SU-DHL-6 (cell line): ENCODE results near the gene MPV17L.
"Not testable (repeated sequence)": the region's sequence is repeated elsewhere in the genome, so short reads cannot be mapped to it uniquely, and the experiment has no call there.

Experiments
- H2AFZ ChIP-seq: fragments of 200-600 bp; sonication (generic); 2 replicates; pipeline ENCODE4 v1.6.1; 2014; ENCODE audit warnings: low read depth, mild to moderate bottlenecking, moderate library complexity, mixed read lengths, antibody characterized with exemption, low read length; ENCODE audit not compliant: severe bottlenecking
- H3F3A ChIP-seq: fragments of 200-600 bp; shearing (Covaris generic); 2 replicates; pipeline ENCODE4 v1.6.0; 2016; ENCODE audit warnings: antibody characterized with exemption, mild to moderate bottlenecking; ENCODE audit not compliant: insufficient read depth
- H3K27ac ChIP-seq: fragments of 200-600 bp; sonication (generic); 2 replicates; pipeline ENCODE4 v1.5.1; 2016; ENCODE audit warnings: low read depth, mild to moderate bottlenecking, low read length, moderate library complexity, mixed read lengths
- H3K27me3 ChIP-seq: fragments of 200-600 bp; sonication (generic), shearing (Covaris generic); 2 replicates; pipeline ENCODE4 v1.6.0; 2014; ENCODE audit warnings: mild to moderate bottlenecking, low read length
- H3K36me3 ChIP-seq: fragments of 200-600 bp; sonication (generic); 2 replicates; pipeline ENCODE4 v1.6.1; 2014; ENCODE audit warnings: mild to moderate bottlenecking, low read length, mixed read lengths
- H3K4me2 ChIP-seq: fragments of 300-600, 200-600 bp; shearing (Covaris generic), sonication (generic); 2 replicates; pipeline ENCODE4 v1.6.0; 2014; ENCODE audit warnings: low read length, low read depth, mild to moderate bottlenecking; ENCODE audit not compliant: poor library complexity, severe bottlenecking
- H3K4me3 ChIP-seq: fragments of 200-600 bp; sonication (generic); 2 replicates; pipeline ENCODE4 v1.5.1; 2014; ENCODE audit warnings: antibody characterized with exemption, low read length, mild to moderate bottlenecking, mixed read lengths; ENCODE audit not compliant: insufficient read depth, poor library complexity, severe bottlenecking
- H3K79me2 ChIP-seq: fragments of 200-600 bp; sonication (generic); 2 replicates; pipeline ENCODE4 v1.6.1; 2014; ENCODE audit warnings: mild to moderate bottlenecking, low read length, moderate library complexity; ENCODE audit not compliant: insufficient read depth
- H3K9ac ChIP-seq: fragments of 200-600 bp; sonication (generic); 2 replicates; pipeline ENCODE4 v1.7.0; 2014; ENCODE audit warnings: mild to moderate bottlenecking, low read length
- H3K9me2 ChIP-seq: fragments of 200-600 bp; sonication (generic); replicated peaks from 2 replicates; pipeline ENCODE4 v1.6.1; 2014; ENCODE audit warnings: low read length; ENCODE audit not compliant: insufficient read depth
- H3K9me3 ChIP-seq: fragments of 200-600 bp; sonication (generic); 2 replicates; pipeline ENCODE4 v1.6.1; 2014; ENCODE audit warnings: low read length, mixed read lengths; ENCODE audit not compliant: insufficient read depth
- H4K20me1 ChIP-seq: fragments of 200-600 bp; sonication (generic); 2 replicates; pipeline ENCODE4 v1.6.1; 2014; ENCODE audit warnings: low read depth, mild to moderate bottlenecking, antibody characterized with exemption, low read length, moderate library complexity, mixed read lengths
- EZH2phosphoT487 ChIP-seq: fragments of 200-600 bp; sonication (generic), shearing (Covaris generic); conservative IDR thresholded peaks from 2 replicates; pipeline ENCODE4 v1.6.1; 2018; ENCODE audit warnings: mild to moderate bottlenecking, antibody characterized with exemption, low read length, moderate library complexity, mixed read lengths
- TF ChIP-seq, protein P1 (sequence below): fragments of 200-600 bp; sonication (generic); IDR thresholded peaks from one replicate; pipeline ENCODE4 v1.5.1; 2017; ENCODE audit warnings: antibody characterized with exemption, mild to moderate bottlenecking, low read length, moderate library complexity; ENCODE audit not compliant: insufficient read depth, poor library complexity, severe bottlenecking

MPV17L gene

DNA sequence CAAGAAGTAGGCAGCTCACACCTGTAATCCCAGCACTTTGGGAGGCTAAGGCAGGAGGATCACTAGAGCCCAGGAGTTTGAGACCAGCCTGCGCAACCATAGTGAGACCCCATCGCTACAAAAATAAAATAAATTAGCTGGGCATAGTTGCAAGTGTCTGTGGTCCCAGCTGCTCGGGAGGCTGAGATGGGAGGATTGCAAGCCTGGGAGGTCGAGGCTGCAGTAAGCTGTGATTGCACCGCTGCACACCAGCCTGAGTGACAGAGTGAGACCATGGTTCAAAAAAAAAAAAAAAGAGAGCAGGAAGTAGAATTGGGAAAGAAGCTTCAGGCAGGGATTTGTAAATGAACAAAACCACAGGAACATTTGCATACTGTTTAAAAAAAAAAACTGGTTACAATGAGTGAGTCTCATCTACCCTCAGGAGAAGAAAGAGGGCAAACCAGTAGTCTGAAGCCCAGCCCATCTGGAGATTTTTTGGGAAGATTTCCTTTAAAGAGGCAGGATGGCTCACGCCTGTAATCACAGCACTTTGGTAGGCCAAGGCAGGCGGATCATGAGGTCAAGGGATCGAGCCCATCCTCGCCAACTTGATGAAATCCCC, 7.9 kb downstream of the MPV17L start:
- Histone ChIP-seq H4K20me1 (no peaks in the 10 kb centered on the region), H3K27ac (no peak overlapping the region), H3K4me3 (no peak overlapping the region), H3K4me2 (no peak overlapping the region), H3F3A (no peaks in the 10 kb centered on the region), H3K27me3 (no peaks in the 10 kb centered on the region), H3K9me3 (no peaks in the 10 kb centered on the region), H3K79me2 (no peaks in the 10 kb centered on the region), H3K9ac (no peak overlapping the region), H2AFZ (no peak overlapping the region), H3K9me2 (no peaks in the 10 kb centered on the region), H3K36me3 (no peaks in the 10 kb centered on the region)
- TF ChIP-seq, protein P1, sequence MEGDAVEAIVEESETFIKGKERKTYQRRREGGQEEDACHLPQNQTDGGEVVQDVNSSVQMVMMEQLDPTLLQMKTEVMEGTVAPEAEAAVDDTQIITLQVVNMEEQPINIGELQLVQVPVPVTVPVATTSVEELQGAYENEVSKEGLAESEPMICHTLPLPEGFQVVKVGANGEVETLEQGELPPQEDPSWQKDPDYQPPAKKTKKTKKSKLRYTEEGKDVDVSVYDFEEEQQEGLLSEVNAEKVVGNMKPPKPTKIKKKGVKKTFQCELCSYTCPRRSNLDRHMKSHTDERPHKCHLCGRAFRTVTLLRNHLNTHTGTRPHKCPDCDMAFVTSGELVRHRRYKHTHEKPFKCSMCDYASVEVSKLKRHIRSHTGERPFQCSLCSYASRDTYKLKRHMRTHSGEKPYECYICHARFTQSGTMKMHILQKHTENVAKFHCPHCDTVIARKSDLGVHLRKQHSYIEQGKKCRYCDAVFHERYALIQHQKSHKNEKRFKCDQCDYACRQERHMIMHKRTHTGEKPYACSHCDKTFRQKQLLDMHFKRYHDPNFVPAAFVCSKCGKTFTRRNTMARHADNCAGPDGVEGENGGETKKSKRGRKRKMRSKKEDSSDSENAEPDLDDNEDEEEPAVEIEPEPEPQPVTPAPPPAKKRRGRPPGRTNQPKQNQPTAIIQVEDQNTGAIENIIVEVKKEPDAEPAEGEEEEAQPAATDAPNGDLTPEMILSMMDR = no peak
- TF ChIP-seq EZH2phosphoT487 = no peak

DNA sequence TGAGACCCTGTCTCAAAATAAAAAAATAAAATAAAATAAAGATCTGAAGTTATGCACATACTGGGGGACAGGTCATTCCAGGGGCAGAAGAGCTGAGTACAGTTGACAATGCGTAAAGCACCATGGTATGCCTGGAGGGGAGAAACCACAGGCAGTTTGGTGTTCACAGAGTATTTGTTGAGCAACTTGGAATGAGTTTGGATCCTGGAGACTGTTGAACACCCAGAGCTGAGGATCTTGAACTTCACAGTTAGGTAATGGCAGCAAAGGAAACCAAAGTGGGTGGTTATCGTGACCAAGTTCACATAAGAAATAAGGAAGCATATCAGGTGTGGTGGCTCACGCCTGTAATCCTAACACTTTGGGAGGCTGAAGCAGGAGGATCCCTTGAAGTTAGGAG, 8.5 kb downstream of the MPV17L start:
- H3K9me2 ChIP-seq, H3K27me3 ChIP-seq, H4K20me1 ChIP-seq, H3K27ac ChIP-seq, H3K4me2 ChIP-seq, H3F3A ChIP-seq, H3K36me3 ChIP-seq, H3K9ac ChIP-seq, H3K4me3 ChIP-seq, H3K9me3 ChIP-seq, H2AFZ ChIP-seq, H3K79me2 ChIP-seq: not testable (repeated sequence)

DNA sequence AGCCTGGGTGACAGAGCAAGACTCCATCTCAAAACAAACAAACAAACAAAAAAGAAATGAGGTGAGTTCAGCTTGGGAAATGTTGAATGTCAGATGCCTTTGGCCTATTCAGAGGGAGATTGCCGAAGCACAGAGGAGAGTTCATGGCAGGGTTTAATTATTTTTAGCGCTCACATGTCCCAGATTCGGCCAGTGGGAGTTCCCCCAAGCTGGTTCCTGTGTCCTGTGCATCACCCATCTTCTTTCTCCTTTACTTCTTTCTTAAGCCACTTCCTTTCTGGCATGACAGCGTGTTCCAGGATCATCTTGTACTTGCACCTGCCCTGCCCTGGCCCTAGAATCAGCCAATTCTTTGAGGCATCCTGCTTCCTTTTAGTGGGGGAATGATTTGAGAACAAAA, 9.2 kb downstream of the MPV17L start:
- Histone ChIP-seq H3K9me3 (no peaks in the 10 kb centered on the region), H3K36me3 (no peaks in the 10 kb centered on the region), H3K4me3 (no peak overlapping the region), H3K9me2 (no peaks in the 10 kb centered on the region), H3K27ac (no peak overlapping the region), H3K9ac (no peak overlapping the region), H3F3A (no peaks in the 10 kb centered on the region), H4K20me1 (no peaks in the 10 kb centered on the region), H3K27me3 (no peaks in the 10 kb centered on the region), H3K79me2 (no peaks in the 10 kb centered on the region), H3K4me2 (no peak overlapping the region), H2AFZ (no peak overlapping the region)
- TF ChIP-seq, protein P1 = no peak
- TF ChIP-seq EZH2phosphoT487 = no peak

DNA sequence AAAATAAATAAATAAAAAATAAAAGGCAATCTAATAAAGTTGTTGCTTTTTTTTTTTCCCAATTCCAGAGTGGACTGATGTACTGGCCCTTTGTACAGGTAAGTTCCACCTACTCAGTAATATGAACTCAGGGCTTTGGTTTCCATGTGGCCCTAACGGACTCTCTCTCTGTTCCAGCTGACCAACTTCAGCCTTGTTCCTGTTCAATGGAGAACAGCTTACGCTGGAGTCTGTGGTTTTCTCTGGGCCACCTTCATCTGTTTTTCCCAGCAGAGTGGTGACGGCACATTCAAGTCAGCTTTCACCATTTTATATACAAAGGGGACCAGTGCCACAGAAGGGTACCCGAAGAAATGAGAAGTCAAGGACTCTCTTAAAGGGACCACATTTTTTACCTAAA, 12.2 kb downstream of the MPV17L start:
- not testable (repeated sequence) for H3K27me3 ChIP-seq, H3K9me2 ChIP-seq, H3K9ac ChIP-seq, H3K4me3 ChIP-seq, H3K4me2 ChIP-seq, H3K36me3 ChIP-seq, H3F3A ChIP-seq, H3K27ac ChIP-seq, H3K79me2 ChIP-seq, H3K9me3 ChIP-seq, H4K20me1 ChIP-seq, H2AFZ ChIP-seq

DNA sequence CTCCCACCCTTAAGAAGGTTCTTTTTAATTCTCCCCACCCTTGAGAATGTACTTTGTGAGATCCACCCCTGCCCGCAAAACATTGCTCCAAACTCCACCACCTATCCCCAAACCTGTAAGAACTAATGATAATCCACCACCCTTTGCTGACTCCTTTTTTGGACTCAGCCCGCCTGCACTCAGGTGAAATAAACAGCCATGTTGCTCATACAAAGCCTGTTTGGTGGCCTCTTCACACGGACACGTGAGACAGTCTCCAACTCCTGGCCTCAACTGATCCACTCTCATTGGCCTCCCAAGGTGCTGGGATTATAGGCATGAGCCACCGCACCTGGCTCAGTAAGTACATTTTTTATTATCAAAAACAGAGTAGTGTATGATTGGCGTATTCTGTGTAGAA, 13.9 kb downstream of the MPV17L start:
- not testable (repeated sequence) for H4K20me1 ChIP-seq, H3K9ac ChIP-seq, H3K27ac ChIP-seq, H3K9me3 ChIP-seq, H3F3A ChIP-seq, H3K4me2 ChIP-seq, H2AFZ ChIP-seq, H3K4me3 ChIP-seq, H3K9me2 ChIP-seq, H3K27me3 ChIP-seq, H3K79me2 ChIP-seq, H3K36me3 ChIP-seq
